Lower lobe of right lung (tissue), 2 donors: ENCODE data around the gene CEP135. TPM values are rescaled to one million over a fixed set of nuclear protein-coding genes. Genes with fewer than 3 reads are reported as not detected.

Experiments used
- ATAC-seq, 2 donors: fragments of 200-7000 bp; cut with Tn5 transposase; one replicate each; pipeline ENCODE4 v1.9.1; 2020 to 2022; ENCODE audit warnings: mild to moderate bottlenecking in 2 of 2, moderate library complexity in 2 of 2
- DNase-seq: peaks from one replicate; pipeline ENCODE4 v3.0.0-alpha.2; 2020
- H3K27ac ChIP-seq: fragments of 200-600 bp; one replicate; pipeline ENCODE4 v1.8.0; 2022
- H3K27me3 ChIP-seq: fragments of 200-600 bp; one replicate; pipeline ENCODE4 v1.8.0; 2022; ENCODE audit warnings: low read depth
- H3K36me3 ChIP-seq: fragments of 200-600 bp; one replicate; pipeline ENCODE4 v1.8.0; 2022; ENCODE audit warnings: mild to moderate bottlenecking
- H3K4me1 ChIP-seq: fragments of 200-600 bp; one replicate; pipeline ENCODE4 v1.8.0; 2022
- H3K4me3 ChIP-seq: fragments of 200-600 bp; one replicate; pipeline ENCODE4 v1.8.0; 2022; ENCODE audit warnings: mild to moderate bottlenecking
- H3K9me3 ChIP-seq: fragments of 200-600 bp; one replicate; pipeline ENCODE4 v1.8.0; 2022
- intact Hi-C: fragments of 100-400 bp; cut with DNase I; formaldehyde crosslinking; loops from one replicate; pipeline ENCODE4 v1.11.0; 2022
- total RNA-seq: library from RNA; stranded (reverse); fragmentation: NEBNext Ultra II Directional; extraction: Animal tissue kit (Norgen Biotek cat#: 25700); gene quantifications from one replicate; pipeline ENCODE4 v1.2.1, GENCODE V29; 2021
- TF ChIP-seq, protein P1 (sequence below): fragments of 200-600 bp; IDR thresholded peaks from one replicate; pipeline ENCODE4 v1.8.0; 2022; ENCODE audit warnings: antibody characterized with exemption, mild to moderate bottlenecking
- donor health status: DM: no; HTN: yes; CAD: no; lungs with severe emphysema.

Gene CEP135
- total RNA-seq, 1 donor from 2014 or later: 8.2 TPM

- ATAC-seq: no peak
- TF ChIP-seq, protein P1, sequence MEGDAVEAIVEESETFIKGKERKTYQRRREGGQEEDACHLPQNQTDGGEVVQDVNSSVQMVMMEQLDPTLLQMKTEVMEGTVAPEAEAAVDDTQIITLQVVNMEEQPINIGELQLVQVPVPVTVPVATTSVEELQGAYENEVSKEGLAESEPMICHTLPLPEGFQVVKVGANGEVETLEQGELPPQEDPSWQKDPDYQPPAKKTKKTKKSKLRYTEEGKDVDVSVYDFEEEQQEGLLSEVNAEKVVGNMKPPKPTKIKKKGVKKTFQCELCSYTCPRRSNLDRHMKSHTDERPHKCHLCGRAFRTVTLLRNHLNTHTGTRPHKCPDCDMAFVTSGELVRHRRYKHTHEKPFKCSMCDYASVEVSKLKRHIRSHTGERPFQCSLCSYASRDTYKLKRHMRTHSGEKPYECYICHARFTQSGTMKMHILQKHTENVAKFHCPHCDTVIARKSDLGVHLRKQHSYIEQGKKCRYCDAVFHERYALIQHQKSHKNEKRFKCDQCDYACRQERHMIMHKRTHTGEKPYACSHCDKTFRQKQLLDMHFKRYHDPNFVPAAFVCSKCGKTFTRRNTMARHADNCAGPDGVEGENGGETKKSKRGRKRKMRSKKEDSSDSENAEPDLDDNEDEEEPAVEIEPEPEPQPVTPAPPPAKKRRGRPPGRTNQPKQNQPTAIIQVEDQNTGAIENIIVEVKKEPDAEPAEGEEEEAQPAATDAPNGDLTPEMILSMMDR: no peak
Observed at GRCh38 chr4:55989766-55990165, 41.0 kb downstream of the CEP135 start.

DNA sequence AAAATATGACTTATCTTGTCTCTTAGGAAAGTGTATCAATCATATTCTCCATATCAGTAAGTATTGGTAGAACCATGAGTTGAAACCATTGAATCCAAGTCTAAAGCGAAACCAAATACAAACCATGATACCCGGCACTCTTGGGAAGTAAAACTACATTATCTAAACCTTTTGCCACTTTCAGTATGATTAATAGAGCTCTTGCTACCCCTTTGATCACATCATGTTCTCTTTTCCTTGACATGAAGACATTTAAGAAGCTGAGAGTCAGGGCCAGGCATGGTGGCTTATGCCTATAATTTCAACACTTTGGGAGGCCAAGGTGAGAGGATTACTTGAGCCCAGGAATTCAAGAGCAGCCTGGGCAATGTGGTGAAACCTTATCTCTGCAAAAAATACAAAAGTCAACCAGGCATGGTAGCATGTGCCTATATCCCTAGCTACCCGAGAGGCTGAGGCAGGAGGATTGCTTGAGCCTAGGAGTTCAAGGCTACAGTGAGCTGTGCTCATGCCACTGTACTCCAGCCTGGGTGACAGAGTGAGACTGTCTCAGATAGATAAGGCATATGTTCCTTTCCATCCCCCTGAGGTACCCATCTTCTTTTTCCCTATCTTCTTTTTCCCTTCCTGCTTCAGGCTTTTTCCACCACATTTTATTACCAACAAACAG is 45.4 kb downstream of the CEP135 start:
- no peak for DNase-seq
- Histone ChIP-seq H3K4me1 (no peaks in the 10 kb centered on the region), H3K27me3 (no peaks in the 10 kb centered on the region), H3K36me3 (peaks cover 20% of the 10 kb centered on the region), H3K9me3 (no peaks in the 10 kb centered on the region), H3K4me3 (no peak overlapping the region), H3K27ac (no peak overlapping the region)
- ATAC-seq: no peak
- TF ChIP-seq, protein P1: no peak
- intact Hi-C loops: no loop called here

More at GRCh38 chr4:55989766-55990165, 41.0 kb downstream of the CEP135 start:
- Histone ChIP-seq H3K4me3 (no peak overlapping the region), H3K27ac (no peak overlapping the region), H3K4me1 (no peaks in the 10 kb centered on the region), H3K9me3 (no peaks in the 10 kb centered on the region), H3K36me3 (peaks cover 12% of the 10 kb centered on the region), H3K27me3 (no peaks in the 10 kb centered on the region)
- DNase-seq: no peak
- intact Hi-C loops: no loop called here

- Histone ChIP-seq H3K9me3 (no peaks in the 10 kb centered on the region), H3K4me3 (no peak overlapping the region), H3K27ac (no peak overlapping the region), H3K4me1 (no peaks in the 10 kb centered on the region), H3K36me3 (peaks cover 34% of the 10 kb centered on the region), H3K27me3 (no peaks in the 10 kb centered on the region)
- TF ChIP-seq, protein P1: no peak
- intact Hi-C loops: no loop called here
- ATAC-seq (no peak), DNase-seq (no peak)
Observed at GRCh38 chr4:55996646-55997045, 47.9 kb downstream of the CEP135 start.

DNA sequence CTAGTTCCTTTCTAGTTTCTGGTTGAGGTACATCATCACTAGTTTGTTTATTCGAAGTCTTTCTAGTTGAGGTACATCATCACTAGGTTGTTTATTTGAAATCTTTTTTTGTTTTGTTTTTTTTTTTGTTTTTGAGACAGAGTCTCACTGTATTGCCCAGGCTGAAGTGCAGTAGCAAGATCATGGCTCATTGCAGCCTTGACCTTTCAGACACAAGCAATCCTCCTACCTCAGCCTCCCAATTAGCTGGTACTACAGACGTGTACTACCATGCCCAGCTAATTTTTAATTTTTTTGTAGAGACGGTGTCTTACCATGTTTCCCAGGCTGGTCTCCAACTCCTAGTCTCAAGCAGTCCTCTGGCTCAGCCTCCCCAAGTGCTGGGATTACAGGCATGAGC is 54.9 kb downstream of the CEP135 start:
- DNase-seq (no peak), ATAC-seq (no peak)
- no peaks in the 10 kb centered on the region for H3K27me3 ChIP-seq
- TF ChIP-seq, protein P1: no peak
- H3K4me3 ChIP-seq: no peak overlapping the region
- no peaks in the 10 kb centered on the region for H3K4me1 ChIP-seq
- no peaks in the 10 kb centered on the region for H3K9me3 ChIP-seq
- intact Hi-C loops: no loop called here
- H3K27ac ChIP-seq: no peak overlapping the region
- peaks cover 32% of the 10 kb centered on the region for H3K36me3 ChIP-seq

GRCh38 chr4:56004235-56004634 is 55.5 kb downstream of the CEP135 start:
- H3K4me1 ChIP-seq: no peaks in the 10 kb centered on the region
- H3K27ac ChIP-seq: no peak overlapping the region
- TF ChIP-seq, protein P1: no peak
- DNase-seq (no peak), ATAC-seq (no peak)
- no peaks in the 10 kb centered on the region for H3K27me3 ChIP-seq
- intact Hi-C loops: no loop called here
- H3K4me3 ChIP-seq: no peak overlapping the region
- H3K36me3 ChIP-seq: peaks cover 31% of the 10 kb centered on the region
- no peaks in the 10 kb centered on the region for H3K9me3 ChIP-seq
